ENCODE results near the gene SLC13A2.

The SLC13A2 gene

GRCh38 chr17:28534740-28535375 is 61.4 kb downstream of the SLC13A2 start:
- no peak for DNase-seq (ENCODE audit: low read depth in 2 of 2)

- DNase-seq (ENCODE audit: low read depth in 2 of 2) = no peak
These were observed 63.2 kb downstream of the SLC13A2 start for GRCh38 chr17:28536532-28537218.

- no peak for DNase-seq (ENCODE audit: low read depth in 2 of 2)
These were observed 63.8 kb downstream of the SLC13A2 start for GRCh38 chr17:28537219-28537610.

GRCh38 chr17:28538296-28538895 is 65.0 kb downstream of the SLC13A2 start:
- DNase-seq (ENCODE audit: low read depth in 2 of 2) = no peak

GRCh38 chr17:28540231-28540630 is 66.8 kb downstream of the SLC13A2 start:
- DNase-seq (ENCODE audit: low read depth in 2 of 2) = no peak

- no peak for DNase-seq (ENCODE audit: low read depth in 2 of 2)
These were observed 68.0 kb downstream of the SLC13A2 start for GRCh38 chr17:28541439-28541838.

- no peak for DNase-seq (ENCODE audit: low read depth in 2 of 2)
These were observed 71.1 kb downstream of the SLC13A2 start for GRCh38 chr17:28544402-28545140.

- no peak for DNase-seq (ENCODE audit: low read depth in 2 of 2)
These were observed 71.7 kb downstream of the SLC13A2 start for GRCh38 chr17:28545141-28545503.

- no peak for DNase-seq (ENCODE audit: low read depth in 2 of 2)
These were observed 72.5 kb downstream of the SLC13A2 start for GRCh38 chr17:28545787-28546415.

GRCh38 chr17:28547096-28547622 is 73.7 kb downstream of the SLC13A2 start:
- no peak for DNase-seq (ENCODE audit: low read depth in 2 of 2)
